Hindlimb muscle (tissue), 1 donor: ENCODE measurements around the gene ELP5. TPM values are rescaled to one million over a fixed set of nuclear protein-coding genes. Genes with fewer than 3 reads are reported as not detected.

Source experiments
- polyA plus RNA-seq: library from polyadenylated mRNA; unstranded; fragments of 120-200 nt; gene quantifications from one replicate; pipeline ENCODE4 v1.2.1, GENCODE V29; 2013; ENCODE audit not compliant: insufficient read length

ELP5 gene
- polyA plus RNA-seq, 1 donor: 46.1 TPM

Other genes with a start within 250 kb of the ELP5 start
- gene RNASEK, start 239.6 kb upstream of the ELP5 start, polyA plus RNA-seq: 123 TPM
- 20.9 TPM for gene BCL6B, start 229.2 kb upstream of the ELP5 start, polyA plus RNA-seq
- 2.2 TPM for gene SLC16A13, start 216.2 kb upstream of the ELP5 start, polyA plus RNA-seq
- gene SLC16A11, start 208.1 kb upstream of the ELP5 start, polyA plus RNA-seq: 0.50 TPM
- 1.7 TPM for gene CLEC10A, start 172.0 kb upstream of the ELP5 start, polyA plus RNA-seq
- 0.36 TPM for gene ASGR2, start 137.4 kb upstream of the ELP5 start, polyA plus RNA-seq
- gene ASGR1, start 72.8 kb upstream of the ELP5 start, polyA plus RNA-seq: 1.8 TPM
- gene DLG4, start 32.4 kb upstream of the ELP5 start, polyA plus RNA-seq: 18.6 TPM
- 260 TPM for gene ACADVL, start 32.3 kb upstream of the ELP5 start, polyA plus RNA-seq
- 40.6 TPM for gene DVL2, start 17.7 kb upstream of the ELP5 start, polyA plus RNA-seq
- gene PHF23, start 12.8 kb upstream of the ELP5 start, polyA plus RNA-seq: 34.4 TPM
- 269 TPM for gene GABARAP, start 9.8 kb upstream of the ELP5 start, polyA plus RNA-seq
- gene CTDNEP1, start 481 bp upstream of the ELP5 start, polyA plus RNA-seq: 184 TPM
- gene CLDN7, start 10.3 kb downstream of the ELP5 start, polyA plus RNA-seq: 1.6 TPM
- gene SLC2A4, start 29.5 kb downstream of the ELP5 start, polyA plus RNA-seq: 42.0 TPM
- 3.6 TPM for gene YBX2, start 42.4 kb downstream of the ELP5 start, polyA plus RNA-seq
- 295 TPM for gene EIF5A, start 55.4 kb downstream of the ELP5 start, polyA plus RNA-seq
- gene GPS2, start 63.1 kb downstream of the ELP5 start, polyA plus RNA-seq: 68.4 TPM
- gene NEURL4, start 77.1 kb downstream of the ELP5 start, polyA plus RNA-seq: 23.9 TPM
- gene ACAP1, start 84.3 kb downstream of the ELP5 start, polyA plus RNA-seq: 13.6 TPM
- gene KCTD11, start 99.9 kb downstream of the ELP5 start, polyA plus RNA-seq: 8.9 TPM
- gene TMEM95, start 102.9 kb downstream of the ELP5 start, polyA plus RNA-seq: not detected
- 0.66 TPM for gene TNK1, start 128.9 kb downstream of the ELP5 start, polyA plus RNA-seq
- 31.1 TPM for gene PLSCR3, start 142.3 kb downstream of the ELP5 start, polyA plus RNA-seq
- gene TMEM256, start 151.9 kb downstream of the ELP5 start, polyA plus RNA-seq: 52.9 TPM
- 31.4 TPM for gene NLGN2, start 155.6 kb downstream of the ELP5 start, polyA plus RNA-seq
- not detected for gene SPEM1, start 168.1 kb downstream of the ELP5 start, polyA plus RNA-seq
- not detected for gene SPEM2, start 173.4 kb downstream of the ELP5 start, polyA plus RNA-seq
- gene SPEM3, start 176.6 kb downstream of the ELP5 start, polyA plus RNA-seq: not detected
- 1.5 TPM for gene TMEM102, start 183.2 kb downstream of the ELP5 start, polyA plus RNA-seq
- gene FGF11, start 187.3 kb downstream of the ELP5 start, polyA plus RNA-seq: 2.6 TPM
- 86.6 TPM for gene CHRNB1, start 192.8 kb downstream of the ELP5 start, polyA plus RNA-seq
- 27.5 TPM for gene ZBTB4, start 227.4 kb downstream of the ELP5 start, polyA plus RNA-seq
- 0.13 TPM for gene SLC35G6, start 229.2 kb downstream of the ELP5 start, polyA plus RNA-seq
- gene POLR2A, start 232.2 kb downstream of the ELP5 start, polyA plus RNA-seq: 70.0 TPM